Kidney (tissue), 14 donors: ENCODE results near the gene WWOX. TPM values are rescaled to one million over a fixed set of nuclear protein-coding genes. Genes with fewer than 3 reads are reported as not detected.

Source experiments
- DNase-seq, 5 donors: peaks; one replicate each; pipeline ENCODE4 v3.0.0-alpha.2; 2013 to 2020
- FAIRE-seq: peaks from 2 replicates; lab custom pipeline; 2012; peaks lifted over from hg19 to GRCh38; lab: Jason Lieb, UNC
- H3K27ac ChIP-seq, 2 donors: one replicate each; pipeline ENCODE4 v1.7.0; 2013; ENCODE audit warnings: low read depth in 2 of 2, low read length in 2 of 2, inconsistent platforms in 1 of 2
- H3K27me3 ChIP-seq: one replicate; pipeline ENCODE4 v1.7.1; 2013; ENCODE audit warnings: low read length, inconsistent platforms; ENCODE audit not compliant: control insufficient read depth, insufficient read depth
- H3K36me3 ChIP-seq, 3 donors: one replicate each; pipeline versions ENCODE4 v1.7.0 to v1.7.1; 2013; ENCODE audit warnings: low read length in 3 of 3, control low read depth in 1 of 3, inconsistent platforms in 1 of 3; ENCODE audit not compliant: insufficient read depth in 3 of 3, control insufficient read depth in 2 of 3
- H3K4me1 ChIP-seq, 3 donors: one replicate each; pipeline versions ENCODE4 v1.7.0 to v1.7.1; 2013; ENCODE audit warnings: low read length in 3 of 3, inconsistent platforms in 1 of 3, low read depth in 1 of 3; ENCODE audit not compliant: control insufficient read depth in 2 of 3, insufficient read depth in 2 of 3
- H3K4me3 ChIP-seq, 3 donors: one replicate each; pipeline versions ENCODE4 v1.7.0 to v1.8.1; 2013; ENCODE audit warnings: low read length in 3 of 3, control low read depth in 1 of 3, inconsistent platforms in 1 of 3
- H3K9ac ChIP-seq, 3 donors: one replicate each; pipeline versions ENCODE4 v1.7.0 to v1.7.1; 2013; ENCODE audit warnings: low read length in 3 of 3, control low read depth in 1 of 3, inconsistent platforms in 1 of 3
- H3K9me3 ChIP-seq, 3 donors: one replicate each; pipeline versions ENCODE4 v1.7.0 to v1.7.1; 2013; ENCODE audit warnings: low read length in 3 of 3, control low read depth in 1 of 3, inconsistent platforms in 1 of 3; ENCODE audit not compliant: control insufficient read depth in 2 of 3, insufficient read depth in 1 of 3
- CTCF ChIP-seq: IDR thresholded peaks from 3 replicates; pipeline ENCODE4 v1.5.1; 2012; ENCODE audit warnings: mild to moderate bottlenecking, moderate library complexity, borderline replicate concordance; ENCODE audit not compliant: insufficient read depth; ENCODE audit errors: extremely low read depth
- intact Hi-C: fragments of 100-400 bp; cut with DNase I; formaldehyde crosslinking; loops from one replicate; pipeline ENCODE4 v1.11.1; 2022
- polyA plus RNA-seq: library from polyadenylated mRNA; stranded (reverse); fragments of 350-450 nt; fragmentation: Illumina TruSeq; extraction: RNeasy Lipid Tissue Mini Kit (QIAGEN cat#74804); gene quantifications from one replicate; pipeline ENCODE4 v1.2.3, GENCODE V29; 2014; ENCODE audit warnings: low read depth, low replicate concordance; ENCODE audit not compliant: insufficient read depth
- total RNA-seq: library from RNA; stranded (reverse); fragmentation: NEBNext Ultra II Directional; extraction: Animal tissue kit (Norgen Biotek cat#: 25700); gene quantifications from one replicate; pipeline ENCODE4 v1.2.1, GENCODE V29; 2021
- donor health status: control.
- donor health status: control.
- donor health status: control.
- donor health status: control.
- donor health status: control.
- donor health status: DM: yes; HTN: yes; CAD: no.
- donor health status: Normal renal cell carcinoma (clear cell type).

WWOX gene
- total and polyA plus RNA-seq, 2 donors from 2014 or later: 22.5 to 30.3 TPM

GRCh38 chr16:79155904-79156303, 1056.5 kb downstream of the WWOX start:
- TF ChIP-seq CTCF: no peak
- Histone ChIP-seq H3K9me3 (no peaks in the 10 kb centered on the region), H3K27ac (no peak overlapping the region), H3K4me1 (no peaks in the 10 kb centered on the region), H3K9ac (no peak overlapping the region), H3K27me3 (no peaks in the 10 kb centered on the region), H3K36me3 (no peaks in the 10 kb centered on the region), H3K4me3 (no peak overlapping the region)
- intact Hi-C loops: no loop called here
- FAIRE-seq (no peak), DNase-seq (no peak)

GRCh38 chr16:79156761-79157160, 1057.3 kb downstream of the WWOX start:
- H3K27ac ChIP-seq: no peak overlapping the region
- no peak for FAIRE-seq
- TF ChIP-seq CTCF: no peak
- H3K27me3 ChIP-seq: no peaks in the 10 kb centered on the region
- no peak overlapping the region for H3K4me3 ChIP-seq
- no peak for DNase-seq
- no peaks in the 10 kb centered on the region for H3K9me3 ChIP-seq
- no peak overlapping the region for H3K9ac ChIP-seq
- no peaks in the 10 kb centered on the region for H3K36me3 ChIP-seq
- H3K4me1 ChIP-seq: no peaks in the 10 kb centered on the region
- intact Hi-C loops: no loop called here

- H3K9me3 ChIP-seq: no peaks in the 10 kb centered on the region
- H3K4me1 ChIP-seq: no peaks in the 10 kb centered on the region
- intact Hi-C loops: no loop called here
- H3K36me3 ChIP-seq: no peaks in the 10 kb centered on the region
- no peak overlapping the region for H3K9ac ChIP-seq
- no peaks in the 10 kb centered on the region for H3K27me3 ChIP-seq
- TF ChIP-seq CTCF: no peak
- no peak overlapping the region for H3K4me3 ChIP-seq
- no peak for FAIRE-seq
- DNase-seq: no peak
- H3K27ac ChIP-seq: no peak overlapping the region
These were observed 1058.9 kb downstream of the WWOX start for GRCh38 chr16:79158337-79158736.

GRCh38 chr16:79159261-79160049, 1060.0 kb downstream of the WWOX start:
- intact Hi-C loops: no loop called here
- TF ChIP-seq CTCF: no peak
- H3K9me3 ChIP-seq: no peaks in the 10 kb centered on the region

More at GRCh38 chr16:79159261-79160049, 1060.0 kb downstream of the WWOX start:
- Histone ChIP-seq H3K4me3 (no peak overlapping the region), H3K4me1 (no peaks in the 10 kb centered on the region), H3K27me3 (no peaks in the 10 kb centered on the region), H3K36me3 (no peaks in the 10 kb centered on the region), H3K9ac (no peak overlapping the region), H3K27ac (no peak overlapping the region)
- no peak for DNase-seq
- FAIRE-seq: no peak
